Sigmoid colon (tissue), 7 donors: Measurements from ENCODE around the gene MGP. TPM values are rescaled to one million over a fixed set of nuclear protein-coding genes. Genes with fewer than 3 reads are reported as not detected.
A peak's percentile ranks its signal among the peaks of the same experiment; 100 is the strongest.

Source experiments
- DNase-seq: peaks from one replicate; pipeline ENCODE4 v3.0.0-alpha.2; 2019
- H3K27ac ChIP-seq, 4 donors: fragments of 200-600 bp; sonication (generic); one replicate each; pipeline ENCODE4 v1.5.1; 2016 to 2019; ENCODE audit warnings: mild to moderate bottlenecking in 1 of 4
- H3K27me3 ChIP-seq, 3 donors: fragments of 200-600 bp; sonication (generic); one replicate each; pipeline ENCODE4 v1.5.1; 2019; ENCODE audit warnings: mild to moderate bottlenecking in 1 of 3
- H3K36me3 ChIP-seq, 4 donors: fragments of 200-600 bp; sonication (generic); one replicate each; pipeline ENCODE4 v1.5.1; 2016 to 2019
- H3K4me1 ChIP-seq, 4 donors: fragments of 200-600 bp; sonication (generic); one replicate each; pipeline ENCODE4 v1.5.1; 2017 to 2019
- H3K4me3 ChIP-seq, 4 donors: fragments of 200-600 bp; sonication (generic); one replicate each; pipeline ENCODE4 v1.5.1; 2017 to 2019; ENCODE audit warnings: mild to moderate bottlenecking in 2 of 4, moderate library complexity in 1 of 4
- H3K9me3 ChIP-seq, 4 donors: fragments of 200-600 bp in 3 of 4; sonication (generic) in 3 of 4; one replicate each; pipeline versions ENCODE4 v1.5.1 to v1.6.1; 2013 to 2019
- EP300 ChIP-seq, 4 donors: sonication (generic); formaldehyde crosslinking; IDR thresholded peaks; one replicate each; pipeline ENCODE4 v1.6.1; 2017; ENCODE audit warnings: antibody characterized with exemption in 4 of 4
- POLR2A ChIP-seq, 2 donors: fragments of 450-650 bp; IDR thresholded peaks; one replicate each; pipeline ENCODE4 v1.6.1; 2016; ENCODE audit warnings: antibody characterized with exemption in 2 of 2, mild to moderate bottlenecking in 2 of 2, moderate library complexity in 2 of 2
- POLR2AphosphoS5 ChIP-seq, 4 donors: sonication (generic); formaldehyde crosslinking; IDR thresholded peaks; one replicate each; pipeline ENCODE4 v1.6.1; 2017; ENCODE audit warnings: antibody characterized with exemption in 4 of 4
- WGBS, 2 donors: extraction: QIAGEN DNeasy Blood & Tissue Kit; methylation state at CpG; one replicate each; pipeline ENCODE4 v1.1.7; 2013; 5-methylcytosine and 5-hydroxymethylcytosine counted together
- intact Hi-C: fragments of 100-400 bp; cut with DNase I; formaldehyde crosslinking; loops from one replicate; pipeline ENCODE4 v1.15.1; 2023
- polyA plus RNA-seq, 3 donors: library from polyadenylated mRNA; stranded (reverse); fragments of 200-250 nt; gene quantifications; one replicate each; pipeline ENCODE4 v1.2.3, GENCODE V29; 2013
- total RNA-seq, 4 donors: library from RNA; depleted of rRNA; stranded (reverse); fragments of >200 nt; gene quantifications; one replicate each; pipeline ENCODE4 v1.1.0, GENCODE V29; 2016
- TF ChIP-seq, protein P1 (sequence below), 4 experiments: fragments of 450-650 bp in 3 of 4; fragments of 200-600 bp in 1 of 4; IDR thresholded peaks; one replicate each; pipeline ENCODE4 v1.5.1; 2016 to 2019; ENCODE audit warnings: antibody characterized with exemption in 4 of 4, mild to moderate bottlenecking in 3 of 4, moderate library complexity in 2 of 4
- donor health status: healthy with polysubstance abuse.
- donor health status: Bipolar disorder and iron deficiency.
- donor health status: healthy.

MGP gene
- total and polyA plus RNA-seq, 7 donors, result 21.7 to 2,103 (median 984) TPM

DNA sequence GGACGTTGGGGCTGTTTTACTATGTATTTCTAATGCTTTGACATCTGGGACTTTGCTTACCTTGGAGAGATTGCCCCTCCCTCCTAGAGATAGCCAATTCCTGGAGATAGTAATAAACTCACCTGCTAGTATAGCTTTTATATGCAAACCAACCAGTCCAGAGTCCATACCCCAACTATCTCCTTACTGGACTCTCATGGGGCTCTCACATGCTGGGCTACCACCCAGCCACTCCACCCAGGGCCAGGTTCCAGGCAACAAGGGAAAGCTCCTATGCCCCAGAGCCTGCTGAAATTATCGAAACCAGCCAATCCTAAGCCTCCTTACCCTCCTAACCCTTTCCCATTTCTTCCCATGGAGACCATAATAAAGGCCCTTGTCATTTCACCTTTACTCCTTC is 25.5 kb upstream of the MGP start:
- TF ChIP-seq EP300 (IDR thresholded peaks at IDR 0.05), result no peak
- H3K36me3 ChIP-seq, result no peaks in the 10 kb centered on the region
- H3K4me3 ChIP-seq, result no peak overlapping the region
- WGBS, 2 donors, result 54 to 61% methylated on average over 2 of the region's 2 CpGs
- DNase-seq, result no peak
- intact Hi-C loops, result no loop called here
- no peaks in the 10 kb centered on the region for H3K27me3 ChIP-seq
- H3K27ac ChIP-seq, result no peak overlapping the region
- peaks cover 0 to 13% (median 9%) of the 10 kb centered on the region in 4 donors for H3K4me1 ChIP-seq
- no peaks in the 10 kb centered on the region for H3K9me3 ChIP-seq

DNA sequence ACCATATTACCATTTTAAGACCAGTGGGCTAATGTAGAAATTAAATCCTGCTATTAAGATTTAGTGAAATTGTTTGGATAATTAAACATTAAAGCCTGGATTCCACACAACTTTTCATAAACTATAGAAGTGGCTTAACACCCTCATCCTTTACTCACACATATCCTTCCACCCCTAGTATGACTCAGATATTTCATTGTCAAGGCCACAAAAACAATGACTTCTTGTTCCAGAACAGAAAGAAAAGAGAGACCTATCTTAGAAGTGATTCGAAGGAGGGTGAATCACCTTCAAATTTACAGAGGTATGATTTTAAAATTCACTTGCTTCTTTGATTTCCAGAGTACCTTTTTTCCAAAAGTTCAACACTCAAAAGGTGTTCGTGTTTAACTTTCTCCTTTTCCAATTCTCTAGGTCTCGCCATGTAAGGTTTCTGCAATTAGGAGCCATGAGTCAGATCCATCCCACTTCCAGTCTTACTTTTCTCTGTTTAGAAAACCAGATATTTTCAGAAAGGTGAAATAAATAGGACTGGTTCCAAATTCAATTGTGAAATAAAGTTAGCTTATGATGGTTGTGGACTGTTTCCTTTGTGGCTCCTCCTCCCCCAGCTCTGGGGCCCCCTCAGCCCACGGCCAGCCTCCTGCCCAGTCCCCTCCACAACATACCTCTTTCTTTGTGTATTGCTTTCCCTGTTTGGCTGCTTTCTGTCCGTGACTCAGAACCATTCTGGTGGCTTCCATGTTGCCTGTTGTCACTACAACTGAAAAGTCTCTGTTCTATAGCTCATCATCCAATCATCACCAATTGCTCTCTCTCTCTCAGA is 24.6 kb upstream of the MGP start:
- no peak overlapping the region for H3K27ac ChIP-seq
- 82 to 85% methylated on average over 5 of the region's 5 CpGs for WGBS, 2 donors
- H3K27me3 ChIP-seq, result no peaks in the 10 kb centered on the region
- no peaks in the 10 kb centered on the region for H3K9me3 ChIP-seq
- no peaks in the 10 kb centered on the region for H3K36me3 ChIP-seq
- no peak for DNase-seq
- intact Hi-C loops, result no loop called here
- peaks cover 0 to 22% (median 15%) of the 10 kb centered on the region in 4 donors for H3K4me1 ChIP-seq
- no peak overlapping the region for H3K4me3 ChIP-seq
- TF ChIP-seq, protein P1, sequence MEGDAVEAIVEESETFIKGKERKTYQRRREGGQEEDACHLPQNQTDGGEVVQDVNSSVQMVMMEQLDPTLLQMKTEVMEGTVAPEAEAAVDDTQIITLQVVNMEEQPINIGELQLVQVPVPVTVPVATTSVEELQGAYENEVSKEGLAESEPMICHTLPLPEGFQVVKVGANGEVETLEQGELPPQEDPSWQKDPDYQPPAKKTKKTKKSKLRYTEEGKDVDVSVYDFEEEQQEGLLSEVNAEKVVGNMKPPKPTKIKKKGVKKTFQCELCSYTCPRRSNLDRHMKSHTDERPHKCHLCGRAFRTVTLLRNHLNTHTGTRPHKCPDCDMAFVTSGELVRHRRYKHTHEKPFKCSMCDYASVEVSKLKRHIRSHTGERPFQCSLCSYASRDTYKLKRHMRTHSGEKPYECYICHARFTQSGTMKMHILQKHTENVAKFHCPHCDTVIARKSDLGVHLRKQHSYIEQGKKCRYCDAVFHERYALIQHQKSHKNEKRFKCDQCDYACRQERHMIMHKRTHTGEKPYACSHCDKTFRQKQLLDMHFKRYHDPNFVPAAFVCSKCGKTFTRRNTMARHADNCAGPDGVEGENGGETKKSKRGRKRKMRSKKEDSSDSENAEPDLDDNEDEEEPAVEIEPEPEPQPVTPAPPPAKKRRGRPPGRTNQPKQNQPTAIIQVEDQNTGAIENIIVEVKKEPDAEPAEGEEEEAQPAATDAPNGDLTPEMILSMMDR (IDR thresholded peaks at IDR 0.05), result no peak
- TF ChIP-seq EP300 (IDR thresholded peaks at IDR 0.05) (no peak), POLR2AphosphoS5 (IDR thresholded peaks at IDR 0.05) (no peak), POLR2A (IDR thresholded peaks at IDR 0.05) (no peak)

DNA sequence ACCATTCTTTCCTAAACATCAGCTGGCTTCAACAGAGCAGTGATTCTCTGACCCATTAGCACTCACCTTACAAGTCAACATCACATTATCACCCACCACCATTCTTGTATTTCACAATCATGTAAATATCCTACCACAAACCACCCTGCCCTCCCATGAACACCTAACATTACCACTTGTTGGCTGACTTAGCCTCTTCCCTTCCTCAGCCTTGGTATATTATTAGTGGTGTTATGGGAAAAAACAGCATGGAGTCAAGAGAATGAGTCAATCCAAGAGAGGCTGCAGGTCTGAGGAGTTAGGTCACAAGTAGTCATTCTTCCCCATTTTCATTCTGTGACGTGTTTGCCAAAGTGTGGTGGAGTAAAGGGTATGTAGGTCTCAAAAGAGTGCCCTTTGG is 22.3 kb upstream of the MGP start:
- peaks cover 0 to 16% (median 13%) of the 10 kb centered on the region in 4 donors for H3K4me1 ChIP-seq
- H3K36me3 ChIP-seq, result no peaks in the 10 kb centered on the region
- no peaks in the 10 kb centered on the region for H3K27me3 ChIP-seq
- intact Hi-C loops, result no loop called here
- H3K9me3 ChIP-seq, result no peaks in the 10 kb centered on the region
- no peak overlapping the region for H3K27ac ChIP-seq
- no peak overlapping the region for H3K4me3 ChIP-seq
- WGBS, 2 donors, result 81 to 86% methylated on average over 1 of the region's 1 CpG
- no peak for TF ChIP-seq EP300 (IDR thresholded peaks at IDR 0.05)
- TF ChIP-seq POLR2A (IDR thresholded peaks at IDR 0.05), result no peak
- no peak for TF ChIP-seq POLR2AphosphoS5 (IDR thresholded peaks at IDR 0.05)
- DNase-seq, result no peak

DNA sequence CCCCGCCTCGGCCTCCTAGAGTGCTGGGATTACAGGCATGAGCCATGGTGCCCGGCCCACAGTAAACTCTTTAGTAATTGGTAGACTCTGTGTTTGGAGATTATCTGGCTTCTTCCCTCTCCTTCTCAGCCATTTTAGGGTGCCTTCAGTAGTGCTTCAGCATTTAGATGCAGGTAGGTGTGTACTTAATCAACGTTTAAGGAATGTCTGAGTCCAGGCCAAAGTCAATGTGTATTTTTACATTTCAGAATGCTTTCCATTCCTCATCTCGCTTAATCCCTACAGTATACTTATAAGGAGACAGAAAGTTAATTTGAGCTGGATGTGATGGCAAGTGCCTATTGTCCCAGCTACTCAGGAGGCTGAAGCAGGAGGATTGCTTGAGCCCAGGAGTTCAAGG is 20.5 kb upstream of the MGP start:
- peak overlapping the region in 3 of 4 donors; percentile 21 to 66 (median 53) for H3K27ac ChIP-seq
- 83 to 90% methylated on average over 5 of the region's 5 CpGs for WGBS, 2 donors
- no peak for DNase-seq
- no peak overlapping the region for H3K4me3 ChIP-seq
- no peaks in the 10 kb centered on the region for H3K9me3 ChIP-seq
- H3K27me3 ChIP-seq, result no peaks in the 10 kb centered on the region
- no peaks in the 10 kb centered on the region for H3K36me3 ChIP-seq
- peaks cover 0 to 14% (median 11%) of the 10 kb centered on the region in 4 donors for H3K4me1 ChIP-seq
- intact Hi-C loops, result no loop called here
- no peak for TF ChIP-seq POLR2AphosphoS5 (IDR thresholded peaks at IDR 0.05)
- TF ChIP-seq, protein P1 (IDR thresholded peaks at IDR 0.05), result no peak
- TF ChIP-seq EP300 (IDR thresholded peaks at IDR 0.05), result no peak
- no peak for TF ChIP-seq POLR2A (IDR thresholded peaks at IDR 0.05)

DNA sequence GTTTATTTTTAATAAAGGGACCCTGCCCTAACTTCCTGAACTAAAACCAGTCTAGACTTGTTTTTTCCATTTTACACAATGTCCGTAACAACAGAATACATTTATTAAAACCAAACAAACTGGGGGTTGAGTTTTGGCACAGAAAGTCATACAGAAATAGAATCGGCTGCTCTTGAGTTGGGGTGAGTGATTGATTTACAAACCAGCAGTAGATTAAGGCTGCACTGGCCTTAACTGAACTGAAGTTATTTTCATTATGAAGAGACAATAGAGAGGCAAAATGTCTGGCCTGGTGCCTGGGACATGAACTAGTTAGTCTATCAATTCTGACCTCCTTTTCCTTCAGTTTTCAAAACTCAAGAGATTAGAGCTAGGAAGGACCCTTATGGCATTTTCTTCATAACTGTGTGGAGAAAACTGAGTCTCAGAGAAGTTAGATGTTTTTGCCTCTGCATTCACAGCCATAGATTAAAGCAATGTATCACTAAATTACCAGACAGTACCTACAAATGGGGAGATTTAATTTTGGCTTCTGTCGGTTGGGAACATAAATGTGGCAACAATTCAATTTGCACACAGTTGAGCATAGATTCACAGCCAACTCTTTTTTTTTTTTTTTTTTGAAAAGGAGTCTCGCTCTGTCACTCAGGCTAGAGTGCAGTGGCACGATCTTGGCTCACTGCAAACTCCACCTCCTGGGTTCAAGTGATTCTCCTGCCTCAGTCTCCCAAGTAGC is 19.8 kb upstream of the MGP start:
- TF ChIP-seq POLR2AphosphoS5 (IDR thresholded peaks at IDR 0.05), result no peak
- TF ChIP-seq EP300 (IDR thresholded peaks at IDR 0.05), result no peak
- TF ChIP-seq, protein P1 (IDR thresholded peaks at IDR 0.05), result no peak
- Histone ChIP-seq H3K27ac (peak overlapping the region in 3 of 4 donors; percentile 21 to 66 (median 53)), H3K27me3 (no peaks in the 10 kb centered on the region), H3K4me3 (no peak overlapping the region), H3K9me3 (no peaks in the 10 kb centered on the region), H3K36me3 (no peaks in the 10 kb centered on the region), H3K4me1 (peaks cover 0 to 14% (median 11%) of the 10 kb centered on the region in 4 donors)
- intact Hi-C loops, result no loop called here
- DNase-seq, result no peak
- 77 to 81% methylated on average over 5 of the region's 5 CpGs for WGBS, 2 donors
